HG03103 (cell line): ENCODE results near the gene PHF24.
"Not testable (repeated sequence)": the region's sequence is repeated elsewhere in the genome, so short reads cannot be mapped to it uniquely, and the experiment has no call there.

ENCODE experiments used
- ATAC-seq: cut with Tn5 transposase; IDR thresholded peaks from one replicate; pipeline ENCODE4 v1.9.1; 2021; ENCODE audit warnings: low read depth; ENCODE audit not compliant: unreplicated experiment

Gene PHF24

DNA sequence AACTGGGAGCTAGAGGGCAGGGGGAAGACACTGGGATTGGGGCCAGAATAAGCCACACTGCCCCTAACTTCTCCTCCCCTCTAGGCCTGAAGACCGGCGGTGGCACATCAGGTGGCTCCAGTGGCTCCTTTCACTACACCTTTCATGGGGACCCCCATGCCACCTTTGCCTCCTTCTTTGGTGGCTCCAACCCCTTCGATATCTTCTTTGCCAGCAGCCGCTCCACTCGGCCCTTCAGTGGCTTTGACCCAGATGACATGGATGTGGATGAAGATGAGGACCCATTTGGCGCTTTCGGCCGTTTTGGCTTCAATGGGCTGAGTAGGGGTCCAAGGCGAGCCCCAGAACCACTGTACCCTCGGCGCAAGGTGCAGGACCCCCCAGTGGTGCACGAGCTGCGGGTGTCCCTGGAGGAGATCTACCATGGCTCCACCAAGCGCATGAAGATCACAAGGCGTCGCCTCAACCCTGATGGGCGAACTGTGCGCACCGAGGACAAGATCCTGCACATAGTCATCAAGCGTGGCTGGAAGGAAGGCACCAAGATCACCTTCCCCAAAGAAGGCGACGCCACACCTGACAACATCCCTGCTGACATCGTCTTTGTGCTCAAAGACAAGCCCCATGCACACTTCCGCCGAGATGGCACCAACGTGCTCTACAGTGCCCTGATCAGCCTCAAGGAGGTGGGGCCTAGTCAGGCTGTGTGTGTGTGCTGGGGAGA lies 38.3 kb downstream of the PHF24 start:
- ATAC-seq = no peak

DNA sequence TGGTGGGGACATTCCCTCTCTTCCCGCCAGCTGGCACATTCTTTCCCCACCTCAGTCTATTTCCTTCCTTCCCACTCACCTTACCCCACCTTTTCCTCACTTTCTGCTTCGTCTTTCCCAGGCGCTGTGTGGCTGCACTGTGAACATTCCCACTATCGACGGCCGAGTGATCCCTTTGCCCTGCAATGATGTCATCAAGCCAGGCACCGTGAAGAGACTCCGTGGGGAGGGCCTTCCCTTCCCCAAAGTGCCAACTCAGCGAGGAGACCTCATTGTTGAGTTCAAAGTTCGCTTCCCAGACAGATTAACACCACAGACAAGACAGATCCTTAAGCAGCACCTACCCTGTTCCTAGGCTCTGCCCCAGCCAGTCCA lies 38.8 kb downstream of the PHF24 start:
- no peak for ATAC-seq

DNA sequence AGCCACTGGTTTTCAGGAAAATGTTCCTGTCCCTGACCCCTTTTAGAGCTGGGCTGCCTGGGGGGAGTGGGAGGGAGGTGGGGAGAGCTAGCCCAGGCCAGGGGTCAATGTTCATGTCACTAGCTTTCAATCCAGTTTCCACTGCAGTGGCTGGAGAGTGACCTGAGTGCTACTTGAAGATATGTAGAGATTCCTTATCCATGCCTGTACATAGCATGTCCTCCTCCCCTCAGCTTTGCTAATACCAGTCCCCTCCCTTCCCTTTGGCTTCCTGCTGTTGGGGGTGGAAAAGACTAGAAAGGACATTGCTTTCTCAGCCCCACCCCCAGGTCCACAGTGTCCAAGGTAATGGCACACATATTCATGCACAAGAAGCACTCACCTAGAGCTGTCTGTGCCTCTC lies 39.3 kb downstream of the PHF24 start:
- ATAC-seq = no peak

DNA sequence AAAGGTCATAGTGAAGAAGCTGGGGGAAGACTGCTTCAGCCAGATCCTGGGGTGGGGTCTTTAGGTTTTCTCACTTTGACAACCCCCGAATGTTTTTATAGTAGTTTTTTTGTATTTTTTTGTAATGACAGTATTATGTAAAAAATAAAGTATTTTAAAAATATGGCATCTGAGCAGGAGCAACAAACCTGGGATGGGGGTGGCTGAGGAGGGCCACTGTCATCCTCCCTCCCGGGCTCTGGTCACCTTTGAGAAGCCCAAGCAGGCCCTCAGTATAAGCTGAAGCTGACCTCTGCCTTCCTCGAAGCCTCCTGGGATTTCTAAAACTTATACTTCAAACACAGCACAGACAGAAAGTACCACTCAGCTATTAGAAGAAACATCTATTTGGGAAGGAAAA lies 40.2 kb downstream of the PHF24 start:
- no peak for ATAC-seq

DNA sequence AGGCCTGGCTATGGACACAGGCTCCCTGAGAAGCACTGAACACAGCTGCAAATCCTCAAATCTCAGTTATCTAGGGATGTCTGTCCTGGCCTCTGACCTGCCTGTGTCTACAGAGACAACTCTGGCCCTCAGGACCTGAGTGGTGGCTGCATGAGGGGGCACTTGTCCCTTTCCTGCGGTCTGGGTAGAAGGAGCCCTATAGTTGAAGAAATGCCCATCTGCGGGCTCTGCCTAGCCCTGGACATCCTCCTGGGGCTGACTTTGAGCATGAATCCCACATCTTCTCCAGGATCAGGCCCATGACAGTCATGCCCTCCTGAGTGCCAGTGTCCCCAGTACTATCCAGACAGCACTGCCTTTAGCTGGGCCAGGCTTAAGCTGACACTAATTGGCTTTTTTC lies 41.5 kb downstream of the PHF24 start:
- ATAC-seq = no peak

DNA sequence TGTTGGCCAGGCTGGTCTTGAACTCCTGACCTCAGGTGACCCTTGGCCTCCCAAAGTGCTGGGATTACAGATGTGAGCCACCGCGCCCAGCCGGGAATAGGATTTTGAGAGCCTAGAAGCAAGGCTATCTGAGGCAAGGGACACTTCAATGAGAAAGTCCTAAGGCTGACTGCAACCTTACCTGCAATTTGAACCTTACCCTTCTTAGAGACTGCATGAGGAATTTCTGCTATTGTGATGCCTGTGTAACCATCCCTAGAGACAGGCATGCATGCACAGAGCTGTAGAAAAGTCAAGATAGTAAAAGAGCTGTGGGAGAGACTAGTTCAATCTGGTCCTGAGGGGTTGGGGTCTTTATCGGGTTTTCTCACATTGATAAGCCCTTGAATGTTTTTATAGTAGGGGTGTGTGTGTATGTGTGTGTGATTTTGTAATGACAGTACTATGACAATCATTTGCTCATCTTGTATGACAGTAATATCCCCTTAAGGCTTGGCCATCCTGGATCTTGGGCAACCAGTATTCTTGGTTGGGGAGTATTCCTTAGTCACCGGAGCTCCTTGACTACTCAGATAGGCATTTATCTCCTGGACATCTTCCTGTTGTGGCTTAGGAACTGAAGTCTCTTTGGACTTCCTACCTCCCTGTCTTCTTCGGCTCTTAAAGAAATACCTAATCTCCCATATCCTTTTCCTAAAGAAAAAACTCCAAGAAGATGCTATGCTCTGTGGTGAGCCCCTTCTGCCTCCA lies 42.6 kb downstream of the PHF24 start:
- no peak for ATAC-seq

DNA sequence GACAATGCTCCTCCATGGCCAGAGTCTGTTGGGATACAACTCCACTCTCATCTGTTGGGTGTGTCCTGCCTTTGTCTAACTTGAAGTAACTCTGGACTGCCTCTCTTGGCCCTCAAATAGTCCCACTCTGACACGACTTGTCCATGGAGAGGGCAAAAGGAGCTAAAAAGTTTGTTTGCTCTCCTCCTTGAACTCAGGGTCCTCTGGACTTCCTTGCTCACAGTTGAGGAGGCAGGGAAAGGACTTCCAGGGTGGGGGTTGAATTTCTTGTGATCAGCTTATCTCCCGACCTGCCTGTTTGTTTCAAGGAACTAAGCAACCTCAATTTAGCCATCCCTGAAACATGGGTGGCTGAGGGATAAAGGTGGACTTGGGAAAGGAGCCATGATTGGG lies 43.2 kb downstream of the PHF24 start:
- ATAC-seq = no peak

DNA sequence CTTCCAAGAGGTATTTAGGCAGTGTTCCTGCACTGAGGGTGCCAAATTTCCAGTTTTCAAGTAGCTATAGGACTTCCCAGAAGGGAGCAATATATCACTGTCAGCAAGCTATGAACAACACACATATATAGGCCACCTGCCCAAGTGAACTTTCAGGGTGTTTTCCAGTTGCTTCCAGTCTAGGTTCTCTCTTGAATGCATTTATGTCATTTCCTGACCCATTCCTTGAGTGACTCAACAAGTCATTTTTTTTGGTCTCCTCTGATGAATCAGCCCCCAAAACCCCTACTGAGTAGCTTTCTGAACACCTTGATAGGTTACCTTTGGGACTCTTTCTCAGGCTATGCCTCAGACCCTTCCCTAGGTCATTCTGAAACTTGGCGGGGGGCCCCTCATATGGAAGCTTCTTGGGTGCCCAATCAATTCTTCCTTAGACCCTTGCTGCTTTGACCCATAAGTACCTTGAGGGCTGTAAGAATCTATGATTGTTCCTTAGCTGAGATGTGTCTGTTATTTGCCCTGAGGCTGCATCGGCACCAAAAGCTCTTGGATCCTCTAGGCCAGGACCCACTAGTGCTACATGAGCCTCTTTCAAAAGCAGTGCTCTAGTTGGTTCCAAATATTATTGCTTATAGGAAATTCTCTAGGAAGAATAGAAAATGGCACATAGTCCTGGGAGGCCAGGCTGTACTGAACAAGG lies 43.9 kb downstream of the PHF24 start:
- no peak for ATAC-seq

DNA sequence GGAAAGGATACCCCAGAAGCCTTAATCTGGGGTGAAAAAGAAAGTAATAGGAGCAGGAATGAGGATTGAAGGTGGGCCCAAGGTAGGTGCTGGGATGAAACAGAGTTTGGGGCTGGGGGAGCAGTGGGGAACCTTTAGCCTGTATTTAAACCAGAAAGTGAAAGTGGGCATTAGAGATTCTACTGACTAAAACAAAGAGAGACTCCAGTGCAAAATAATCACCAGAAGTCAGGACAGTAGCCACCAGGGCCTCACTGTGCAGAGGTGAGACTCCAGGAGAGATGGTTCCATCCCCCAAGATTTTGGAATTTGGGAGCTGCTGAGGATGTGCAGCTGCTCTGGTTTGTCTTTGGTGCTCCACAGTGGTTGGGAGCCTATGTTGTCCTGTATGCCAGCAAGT lies 44.5 kb downstream of the PHF24 start:
- no peak for ATAC-seq

DNA sequence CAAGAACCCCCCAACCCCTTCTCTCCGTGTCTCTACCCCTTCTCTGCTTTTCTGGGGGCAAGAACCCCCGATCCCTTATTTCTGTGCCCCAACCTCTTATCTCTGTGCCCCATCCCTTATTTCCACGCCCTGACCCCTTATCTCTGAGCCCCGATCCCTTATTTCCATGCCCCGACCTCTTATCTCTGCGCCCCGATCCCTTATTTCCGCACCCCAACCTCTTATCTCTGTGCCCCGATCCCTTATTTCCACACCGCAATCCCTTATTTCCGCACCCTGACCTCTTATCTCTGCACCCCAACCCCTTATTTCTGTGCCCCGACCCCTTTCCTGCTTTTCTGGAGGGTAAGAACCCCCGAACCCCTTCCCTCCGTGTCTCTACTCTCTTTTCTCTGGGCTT lies 46.2 kb downstream of the PHF24 start:
- not testable (repeated sequence) for ATAC-seq

DNA sequence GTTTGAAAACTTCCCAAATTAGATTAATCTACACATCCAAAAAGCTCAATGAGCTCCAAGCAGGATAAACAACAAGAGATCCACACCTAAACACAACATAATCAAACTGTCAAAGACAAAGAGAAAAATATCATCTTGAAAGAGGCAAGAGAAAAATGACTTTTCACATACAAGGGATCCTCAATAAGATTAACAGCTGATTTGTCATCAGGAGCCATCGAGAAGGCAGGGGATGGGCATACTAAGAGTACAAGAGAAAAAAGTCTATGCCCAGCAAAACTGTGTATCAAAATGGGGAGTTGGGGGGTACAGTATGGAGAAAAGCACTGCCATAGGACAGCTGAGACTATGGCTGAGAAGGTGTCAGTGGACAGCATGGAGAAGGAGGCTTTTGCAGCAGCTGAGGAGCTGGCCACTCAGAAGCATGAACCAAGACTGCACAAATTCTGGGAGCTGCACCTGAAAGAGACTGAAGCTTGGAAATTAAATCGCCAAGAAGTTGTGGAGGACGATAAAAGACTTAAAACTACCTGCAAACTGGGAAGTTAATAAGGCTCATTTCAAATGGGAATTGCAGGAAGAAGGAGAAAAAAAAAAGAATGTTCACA lies 52.4 kb downstream of the PHF24 start:
- ATAC-seq = no peak

DNA sequence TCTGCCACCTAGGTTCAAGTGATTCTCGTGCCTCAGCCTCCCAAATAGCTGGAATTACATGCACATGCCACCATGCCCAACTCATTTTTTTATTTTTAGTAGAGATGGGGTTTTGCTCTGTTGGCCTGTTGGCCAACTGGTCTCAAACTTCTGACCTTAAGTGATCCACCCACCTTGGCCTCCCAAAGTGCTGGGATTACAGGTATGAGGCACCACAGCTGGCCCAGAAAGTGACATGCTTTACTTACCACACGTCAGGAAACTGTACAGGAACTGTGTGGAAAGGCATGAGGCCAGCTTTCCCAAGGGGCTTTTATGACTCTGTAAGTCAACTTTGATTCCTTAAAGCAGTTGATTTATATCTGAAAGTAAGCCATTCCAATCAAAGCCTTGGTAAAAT lies 56.4 kb downstream of the PHF24 start:
- ATAC-seq = no peak

DNA sequence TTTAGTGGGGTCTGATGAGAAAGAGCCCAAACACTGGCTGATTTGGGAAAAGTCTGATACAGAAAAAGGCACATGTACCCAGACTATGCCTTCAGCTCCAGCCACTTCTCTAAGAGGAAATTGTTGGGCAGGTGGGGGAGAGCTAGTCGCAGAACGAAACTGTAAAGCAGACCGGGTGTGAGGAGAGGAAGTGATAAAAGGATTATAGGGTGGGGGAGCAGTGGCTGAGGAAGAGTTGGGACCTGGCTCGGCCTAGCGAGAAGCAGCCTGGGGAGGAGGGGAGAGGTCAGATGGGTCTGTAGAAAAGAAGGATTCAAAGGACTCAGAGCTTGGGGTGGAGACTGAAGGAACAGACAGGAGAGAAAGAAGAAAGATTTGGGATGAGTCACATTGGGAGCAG lies 65.4 kb downstream of the PHF24 start:
- ATAC-seq = not testable (repeated sequence)

DNA sequence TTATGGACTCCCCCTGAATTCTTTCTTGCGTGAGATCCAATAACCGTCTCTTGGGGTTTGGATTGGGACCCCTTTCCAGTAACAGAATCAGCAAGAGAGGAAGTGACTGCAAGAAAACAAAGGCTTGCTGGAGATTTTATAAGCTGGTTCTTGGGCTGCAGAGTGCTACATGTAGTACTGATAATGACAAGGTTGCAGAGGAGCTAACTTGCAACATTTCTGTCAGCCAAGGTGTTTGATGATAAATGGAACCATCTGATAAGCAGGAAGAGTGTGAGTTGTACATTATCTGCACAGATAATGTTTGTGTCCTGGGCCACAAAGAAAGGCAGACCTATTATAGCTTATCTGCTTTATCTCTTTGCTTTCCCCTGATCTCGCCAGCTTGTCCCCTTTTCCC lies 68.6 kb downstream of the PHF24 start:
- ATAC-seq = no peak

DNA sequence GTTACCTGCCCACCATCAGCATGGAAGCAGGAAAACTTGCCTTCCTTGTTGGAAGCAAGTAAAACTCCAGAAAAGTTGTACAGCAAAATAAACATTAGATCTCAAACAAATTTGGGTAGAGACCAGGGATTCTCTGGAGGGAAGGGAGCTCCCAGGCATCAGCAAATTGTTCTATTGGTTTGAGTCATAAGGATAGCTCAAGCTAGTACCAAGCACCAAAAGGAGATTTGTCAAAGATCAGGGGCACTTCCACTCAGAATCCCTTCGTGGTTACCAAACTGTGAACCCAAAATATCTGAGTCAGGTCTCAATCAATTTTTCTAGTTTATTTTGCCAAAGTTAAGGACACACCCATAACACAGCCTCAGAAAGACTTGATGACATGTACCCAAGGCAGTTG lies 69.3 kb downstream of the PHF24 start:
- no peak for ATAC-seq

DNA sequence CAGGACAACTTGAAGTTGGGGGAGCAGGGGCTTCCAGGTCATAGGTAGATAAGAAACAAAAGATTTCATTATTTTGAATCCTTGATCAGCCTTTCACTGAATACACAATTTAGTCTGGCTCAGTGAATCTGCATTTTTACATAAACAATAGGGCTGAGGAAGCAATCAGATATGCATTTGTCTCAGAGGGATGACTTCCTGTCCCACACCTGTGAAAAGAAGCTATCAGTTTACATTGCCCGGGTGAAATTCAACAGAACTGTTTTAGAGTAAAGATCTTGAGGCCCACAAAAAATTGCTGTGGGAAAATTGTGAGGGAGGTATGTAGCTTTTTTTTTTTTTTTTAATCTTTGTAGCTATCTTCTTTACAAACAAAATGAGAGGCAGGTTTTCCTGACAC lies 69.8 kb downstream of the PHF24 start:
- ATAC-seq = no peak

DNA sequence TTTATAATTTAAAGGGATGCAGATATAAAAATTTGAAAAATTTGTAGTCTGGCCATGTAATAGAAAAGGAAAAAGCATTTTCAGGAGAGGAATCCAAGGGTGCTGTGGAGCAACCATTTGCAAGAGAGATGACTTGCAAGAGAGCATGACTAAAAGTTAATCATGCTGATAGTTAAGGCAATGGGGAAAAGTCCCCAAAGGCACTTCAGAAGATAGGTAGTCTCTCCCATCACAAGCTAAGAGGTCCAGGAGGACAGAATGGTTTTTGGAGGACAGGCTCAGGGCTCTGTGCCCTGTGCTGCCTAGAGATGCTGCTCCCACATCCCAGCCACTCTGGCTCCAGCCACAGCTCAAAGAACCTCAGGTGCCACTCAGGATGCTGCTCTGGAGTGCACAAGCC lies 70.3 kb downstream of the PHF24 start:
- ATAC-seq = no peak

DNA sequence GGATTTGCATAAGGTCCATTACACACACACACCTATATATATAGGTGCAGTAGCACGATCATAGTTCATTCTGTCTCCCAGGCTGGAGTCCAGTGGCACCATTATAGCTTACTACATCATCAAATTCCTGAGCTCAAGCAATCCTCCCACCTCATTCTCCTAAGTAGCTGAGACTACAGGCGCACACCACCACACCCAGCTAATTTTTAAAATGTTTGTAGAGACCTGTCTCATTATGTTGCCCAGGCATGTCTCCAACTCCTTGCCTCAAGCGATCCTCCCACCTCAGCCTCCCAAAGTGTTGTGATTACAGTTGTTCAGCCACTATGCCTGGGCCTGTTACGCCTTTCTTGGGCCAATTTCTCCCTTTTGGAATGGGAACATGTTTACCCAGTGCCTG lies 71.2 kb downstream of the PHF24 start:
- ATAC-seq = no peak

DNA sequence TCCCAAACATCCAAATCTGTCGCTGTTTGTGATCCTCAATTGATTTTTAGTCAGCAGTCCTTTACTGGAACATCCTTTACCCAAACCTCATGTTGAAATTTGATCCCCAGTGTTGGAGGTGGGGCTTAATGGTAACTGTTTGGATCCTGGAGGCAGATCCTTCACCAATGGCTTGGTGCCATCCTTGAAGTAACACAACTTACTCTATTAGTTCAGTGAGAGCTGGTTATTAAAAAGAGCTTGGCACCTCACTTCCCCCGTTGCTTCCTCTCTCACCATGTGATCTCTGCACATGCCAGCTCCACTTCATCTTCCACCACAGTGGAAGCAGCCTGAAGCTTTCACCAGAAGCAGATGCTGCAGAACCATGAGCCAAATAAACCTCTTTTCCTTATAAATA lies 71.8 kb downstream of the PHF24 start:
- no peak for ATAC-seq
